Caco-2 (cell line): ENCODE data around the gene ERFE. TPM values are rescaled to one million over a fixed set of nuclear protein-coding genes. Genes with fewer than 3 reads are reported as not detected.

Experiments used
- BruUV-seq: library from RNA; stranded (reverse); fragments of 400-500 nt; replicated peaks from 2 replicates; lab custom pipeline; 2021; lab: Mats Ljungman, UMichigan
- CTCF ChIA-PET: fragments of 300-600 bp; sonication (Branson Sonifier 250); formaldehyde crosslinking; loops from one replicate; lab custom pipeline; 2022; ENCODE audit warnings: antibody characterized with exemption; lab: Charles Lee
- POLR2A ChIA-PET: fragments of 300-600 bp; sonication (Branson Sonifier 250); formaldehyde crosslinking; loops from one replicate; lab custom pipeline; 2022; ENCODE audit warnings: antibody characterized with exemption; lab: Charles Lee
- DNase-seq, 2 experiments: peaks; one replicate each; pipeline versions ENCODE4 v3.0.0 to v3.0.0-alpha.2; 2020 to 2022
- H3K27me3 ChIP-seq: replicated peaks from 2 replicates; pipeline ENCODE4 v1.6.0; 2011; ENCODE audit warnings: low read length; ENCODE audit not compliant: control insufficient read depth, insufficient read depth
- H3K36me3 ChIP-seq: 2 replicates; pipeline ENCODE4 v1.5.1; 2011; ENCODE audit warnings: low read length; ENCODE audit not compliant: control insufficient read depth, insufficient read depth
- H3K4me1 ChIP-seq: fragments of 250-450 bp; sonication (Bioruptor Pico); 2 replicates; pipeline ENCODE4 v1.5.1; 2020; ENCODE audit warnings: mild to moderate bottlenecking
- H3K4me3 ChIP-seq: 2 replicates; pipeline ENCODE4 v1.5.1; 2011; ENCODE audit warnings: low read depth, mild to moderate bottlenecking, control low read depth, low read length
- H3K9me3 ChIP-seq: fragments of 250-450 bp; sonication (Bioruptor Pico); 2 replicates; pipeline ENCODE4 v1.5.1; 2020; ENCODE audit warnings: mild to moderate bottlenecking, moderate library complexity
- H3K27ac Mint-ChIP-seq: one replicate; pipeline ENCODE4 v1.8.0; 2022; ENCODE audit warnings: mixed read lengths; ENCODE audit not compliant: unreplicated experiment
- H3K27me3 Mint-ChIP-seq: one replicate; pipeline ENCODE4 v1.8.0; 2022; ENCODE audit warnings: mixed read lengths; ENCODE audit not compliant: insufficient read depth, unreplicated experiment
- H3K36me3 Mint-ChIP-seq: one replicate; pipeline ENCODE4 v1.8.0; 2022; ENCODE audit warnings: mild to moderate bottlenecking, mixed read lengths; ENCODE audit not compliant: insufficient read depth, unreplicated experiment
- H3K4me1 Mint-ChIP-seq: one replicate; pipeline ENCODE4 v1.8.0; 2022; ENCODE audit warnings: low read depth, mixed read lengths; ENCODE audit not compliant: unreplicated experiment
- H3K4me3 Mint-ChIP-seq: one replicate; pipeline ENCODE4 v1.8.0; 2022; ENCODE audit warnings: mild to moderate bottlenecking, moderate library complexity, mixed read lengths; ENCODE audit not compliant: unreplicated experiment
- H3K9me3 Mint-ChIP-seq: one replicate; pipeline ENCODE4 v1.8.0; 2022; ENCODE audit warnings: mixed read lengths; ENCODE audit not compliant: unreplicated experiment
- intact Hi-C: fragments of 100-400 bp; cut with micrococcal nuclease; formaldehyde crosslinking; loops from one replicate; pipeline ENCODE4 v1.10.0; 2022; ENCODE audit not compliant: unreplicated experiment
- total RNA-seq: library from RNA; stranded (reverse); gene quantifications from 2 replicates; pipeline ENCODE4 v1.2.3, GENCODE V29; 2022
- TF ChIP-seq, protein P1 (sequence below), 2 experiments: fragments of 200-600 bp in 1 of 2; IDR thresholded peaks; 1 replicate in 1 of 2; 2 replicates in 1 of 2; pipeline versions ENCODE4 v1.5.1 to v1.8.0; 2011 to 2022; ENCODE audit warnings: antibody characterized with exemption in 1 of 2, control low read depth in 1 of 2, inconsistent platforms in 1 of 2, low read depth in 1 of 2, low read length in 1 of 2, mild to moderate bottlenecking in 1 of 2, moderate library complexity in 1 of 2; ENCODE audit not compliant: insufficient read depth in 1 of 2, severe bottlenecking in 1 of 2, unreplicated experiment in 1 of 2

The ERFE gene
- total RNA-seq, 1 experiment from 2014 or later, result 1.4 TPM

DNA sequence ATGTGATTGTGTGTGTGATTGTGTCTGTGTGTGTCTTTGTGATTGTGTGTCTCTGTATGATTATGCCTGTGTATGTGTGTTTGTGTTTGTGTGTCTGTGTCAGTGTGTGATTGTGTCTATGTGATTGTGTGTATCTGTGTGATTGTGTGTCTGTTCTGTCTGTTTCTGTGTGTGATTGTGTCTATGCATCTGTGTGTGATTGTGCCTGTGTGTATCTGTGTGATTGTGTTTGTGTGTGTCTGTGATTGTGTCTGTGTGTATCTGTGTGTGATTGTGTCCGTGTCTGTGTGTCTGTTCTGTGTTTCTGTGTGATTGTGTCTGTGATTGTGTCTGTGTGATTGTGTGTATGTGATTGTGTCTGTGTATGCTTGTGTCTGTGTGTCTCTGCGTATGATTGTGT is 32.4 kb upstream of the ERFE start:
- Histone ChIP-seq H3K9me3 (no peaks in the 10 kb centered on the region), H3K4me3 (no peak overlapping the region), H3K36me3 (no peaks in the 10 kb centered on the region), H3K27me3 (no peaks in the 10 kb centered on the region), H3K4me1 (no peaks in the 10 kb centered on the region)
- H3K4me3 Mint-ChIP-seq, result no peak overlapping the region
- ChIA-PET CTCF (no interaction called here), POLR2A (no interaction called here)
- no peak for DNase-seq
- no peaks in the 10 kb centered on the region for H3K4me1 Mint-ChIP-seq
- TF ChIP-seq, protein P1, sequence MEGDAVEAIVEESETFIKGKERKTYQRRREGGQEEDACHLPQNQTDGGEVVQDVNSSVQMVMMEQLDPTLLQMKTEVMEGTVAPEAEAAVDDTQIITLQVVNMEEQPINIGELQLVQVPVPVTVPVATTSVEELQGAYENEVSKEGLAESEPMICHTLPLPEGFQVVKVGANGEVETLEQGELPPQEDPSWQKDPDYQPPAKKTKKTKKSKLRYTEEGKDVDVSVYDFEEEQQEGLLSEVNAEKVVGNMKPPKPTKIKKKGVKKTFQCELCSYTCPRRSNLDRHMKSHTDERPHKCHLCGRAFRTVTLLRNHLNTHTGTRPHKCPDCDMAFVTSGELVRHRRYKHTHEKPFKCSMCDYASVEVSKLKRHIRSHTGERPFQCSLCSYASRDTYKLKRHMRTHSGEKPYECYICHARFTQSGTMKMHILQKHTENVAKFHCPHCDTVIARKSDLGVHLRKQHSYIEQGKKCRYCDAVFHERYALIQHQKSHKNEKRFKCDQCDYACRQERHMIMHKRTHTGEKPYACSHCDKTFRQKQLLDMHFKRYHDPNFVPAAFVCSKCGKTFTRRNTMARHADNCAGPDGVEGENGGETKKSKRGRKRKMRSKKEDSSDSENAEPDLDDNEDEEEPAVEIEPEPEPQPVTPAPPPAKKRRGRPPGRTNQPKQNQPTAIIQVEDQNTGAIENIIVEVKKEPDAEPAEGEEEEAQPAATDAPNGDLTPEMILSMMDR (IDR thresholded peaks at IDR 0.05; ENCODE audit: insufficient read depth in 1 of 2, low read depth in 1 of 2, low read length in 1 of 2, severe bottlenecking in 1 of 2, unreplicated experiment in 1 of 2), result no peak
- H3K27me3 Mint-ChIP-seq, result no peaks in the 10 kb centered on the region
- H3K27ac Mint-ChIP-seq, result no peak overlapping the region
- intact Hi-C loops, result no loop called here
- BruUV-seq, result no TSS peak
- H3K9me3 Mint-ChIP-seq, result no peaks in the 10 kb centered on the region
- no peaks in the 10 kb centered on the region for H3K36me3 Mint-ChIP-seq

- Mint-ChIP-seq H3K4me1 (no peaks in the 10 kb centered on the region), H3K4me3 (no peak overlapping the region), H3K9me3 (no peaks in the 10 kb centered on the region), H3K36me3 (no peaks in the 10 kb centered on the region), H3K27ac (no peak overlapping the region), H3K27me3 (no peaks in the 10 kb centered on the region)
- ChIA-PET POLR2A (no interaction called here), CTCF (no interaction called here)
- Histone ChIP-seq H3K9me3 (no peaks in the 10 kb centered on the region), H3K27me3 (no peaks in the 10 kb centered on the region), H3K4me1 (no peaks in the 10 kb centered on the region), H3K4me3 (no peak overlapping the region), H3K36me3 (no peaks in the 10 kb centered on the region)
- DNase-seq, result no peak
- intact Hi-C loops, result no loop called here
- TF ChIP-seq, protein P1 (IDR thresholded peaks at IDR 0.05; ENCODE audit: insufficient read depth in 1 of 2, low read depth in 1 of 2, low read length in 1 of 2, severe bottlenecking in 1 of 2, unreplicated experiment in 1 of 2), result no peak
- no TSS peak for BruUV-seq
These were observed 32.0 kb upstream of the ERFE start for GRCh38 chr2:238126775-238127164.

- H3K27ac Mint-ChIP-seq, result no peak overlapping the region
- no peaks in the 10 kb centered on the region for H3K27me3 Mint-ChIP-seq
- ChIA-PET CTCF (no interaction called here), POLR2A (no interaction called here)
- BruUV-seq, result no TSS peak
- DNase-seq, result no peak
- H3K4me3 Mint-ChIP-seq, result no peak overlapping the region
- H3K4me1 Mint-ChIP-seq, result no peaks in the 10 kb centered on the region
- TF ChIP-seq, protein P1 (IDR thresholded peaks at IDR 0.05; ENCODE audit: insufficient read depth in 1 of 2, low read depth in 1 of 2, low read length in 1 of 2, severe bottlenecking in 1 of 2, unreplicated experiment in 1 of 2), result no peak
- intact Hi-C loops, result no loop called here
- Histone ChIP-seq H3K27me3 (no peaks in the 10 kb centered on the region), H3K4me1 (no peaks in the 10 kb centered on the region), H3K4me3 (no peak overlapping the region), H3K9me3 (no peaks in the 10 kb centered on the region), H3K36me3 (no peaks in the 10 kb centered on the region)
- H3K36me3 Mint-ChIP-seq, result no peaks in the 10 kb centered on the region
- no peaks in the 10 kb centered on the region for H3K9me3 Mint-ChIP-seq
These were observed 31.4 kb upstream of the ERFE start for GRCh38 chr2:238127165-238128060.
